Fibroblast of the aortic adventitia (primary cell): Measurements from ENCODE around the gene KRT222. TPM values are rescaled to one million over a fixed set of nuclear protein-coding genes. Genes with fewer than 3 reads are reported as not detected.

Experiments used
- DNase-seq: peaks from one replicate; pipeline ENCODE4 v3.0.0-alpha.2; 2010; ENCODE audit warnings: low read depth
- H3K4me3 ChIP-seq: 2 replicates; pipeline ENCODE4 v1.5.1; 2011; ENCODE audit warnings: low read depth, mild to moderate bottlenecking, control low read depth, low read length, moderate library complexity
- total RNA-seq: library from RNA; depleted of rRNA; stranded (reverse); fragments of >200 nt; gene quantifications from 2 replicates; pipeline ENCODE4 v1.2.3, GENCODE V29; 2012; ENCODE audit warnings: low replicate concordance
- TF ChIP-seq, protein P1 (sequence below): IDR thresholded peaks from 2 replicates; pipeline ENCODE4 v1.5.1; 2011; ENCODE audit warnings: mild to moderate bottlenecking, low read length, control low read depth, inconsistent platforms; ENCODE audit not compliant: insufficient read depth

KRT222 gene
- total RNA-seq, 1 donor = not detected

DNA sequence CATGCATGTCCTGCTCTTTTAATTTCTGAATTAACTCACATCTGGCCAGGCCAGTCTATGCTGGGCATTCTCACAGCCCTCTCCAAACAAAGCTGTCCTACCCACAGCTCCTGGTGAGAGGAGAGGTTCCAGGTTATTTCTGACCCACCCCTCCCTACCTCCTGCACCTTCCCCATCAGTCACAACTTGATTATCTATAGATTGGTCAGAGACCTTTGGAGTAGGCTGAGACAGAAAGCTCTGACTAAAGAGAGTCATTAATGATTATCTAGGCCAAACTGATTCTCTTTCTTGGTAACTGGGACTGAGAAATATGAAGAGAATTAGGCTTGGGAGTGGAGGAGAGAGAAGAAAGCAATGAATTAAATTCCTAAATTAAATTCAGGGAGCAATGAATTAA lies 1.4 kb upstream of the KRT222 start:
- no peak for DNase-seq
- TF ChIP-seq, protein P1, sequence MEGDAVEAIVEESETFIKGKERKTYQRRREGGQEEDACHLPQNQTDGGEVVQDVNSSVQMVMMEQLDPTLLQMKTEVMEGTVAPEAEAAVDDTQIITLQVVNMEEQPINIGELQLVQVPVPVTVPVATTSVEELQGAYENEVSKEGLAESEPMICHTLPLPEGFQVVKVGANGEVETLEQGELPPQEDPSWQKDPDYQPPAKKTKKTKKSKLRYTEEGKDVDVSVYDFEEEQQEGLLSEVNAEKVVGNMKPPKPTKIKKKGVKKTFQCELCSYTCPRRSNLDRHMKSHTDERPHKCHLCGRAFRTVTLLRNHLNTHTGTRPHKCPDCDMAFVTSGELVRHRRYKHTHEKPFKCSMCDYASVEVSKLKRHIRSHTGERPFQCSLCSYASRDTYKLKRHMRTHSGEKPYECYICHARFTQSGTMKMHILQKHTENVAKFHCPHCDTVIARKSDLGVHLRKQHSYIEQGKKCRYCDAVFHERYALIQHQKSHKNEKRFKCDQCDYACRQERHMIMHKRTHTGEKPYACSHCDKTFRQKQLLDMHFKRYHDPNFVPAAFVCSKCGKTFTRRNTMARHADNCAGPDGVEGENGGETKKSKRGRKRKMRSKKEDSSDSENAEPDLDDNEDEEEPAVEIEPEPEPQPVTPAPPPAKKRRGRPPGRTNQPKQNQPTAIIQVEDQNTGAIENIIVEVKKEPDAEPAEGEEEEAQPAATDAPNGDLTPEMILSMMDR = no peak
- H3K4me3 ChIP-seq = no peak overlapping the region

- DNase-seq = no peak
- H3K4me3 ChIP-seq = no peak overlapping the region
- TF ChIP-seq, protein P1 = no peak
Observed at GRCh38 chr17:40663252-40663651, 1.7 kb downstream of the KRT222 start.

GRCh38 chr17:40659911-40660310 lies 5.1 kb downstream of the KRT222 start:
- TF ChIP-seq, protein P1 = no peak
- DNase-seq = no peak
- H3K4me3 ChIP-seq = no peak overlapping the region

GRCh38 chr17:40658396-40658795 lies 6.6 kb downstream of the KRT222 start:
- TF ChIP-seq, protein P1 = no peak
- no peak overlapping the region for H3K4me3 ChIP-seq
- DNase-seq = no peak

GRCh38 chr17:40651939-40652338 lies 13.0 kb downstream of the KRT222 start:
- no peak overlapping the region for H3K4me3 ChIP-seq
- TF ChIP-seq, protein P1 = no peak
- no peak for DNase-seq

DNA sequence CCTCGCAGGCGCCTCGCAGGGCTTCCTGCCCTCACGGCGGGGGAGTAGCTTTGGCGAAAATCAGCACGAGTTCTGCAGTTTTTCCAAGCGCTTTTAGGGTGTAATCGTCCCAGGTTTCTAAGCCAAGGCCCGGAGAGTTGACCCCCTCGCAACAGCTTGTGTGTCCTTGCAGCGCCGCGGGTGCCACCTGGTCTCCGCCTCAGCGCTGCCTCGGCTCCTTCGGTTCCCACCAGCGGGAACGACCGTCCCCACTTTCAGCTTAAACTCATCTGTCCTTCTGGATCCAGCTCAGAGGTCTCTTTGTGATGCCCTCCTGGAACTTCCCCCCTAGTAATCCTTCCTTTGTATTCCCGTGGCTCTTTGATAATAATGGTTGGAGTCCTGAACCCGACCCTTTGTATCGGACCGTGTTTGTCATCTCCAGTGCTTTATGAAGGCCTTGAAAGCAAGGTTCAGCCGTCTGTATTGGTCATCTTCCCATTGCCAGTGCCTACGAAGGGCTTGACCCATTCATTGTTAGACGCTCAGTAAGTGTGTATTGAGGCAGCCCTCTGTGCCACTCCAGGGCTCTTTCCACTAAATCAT lies 16.5 kb downstream of the KRT222 start:
- DNase-seq = peak; percentile 38
- H3K4me3 ChIP-seq = peak overlapping the region; percentile 94
- TF ChIP-seq, protein P1 = no peak
